ENCODE data around the gene HCFC2.

HCFC2 gene

DNA sequence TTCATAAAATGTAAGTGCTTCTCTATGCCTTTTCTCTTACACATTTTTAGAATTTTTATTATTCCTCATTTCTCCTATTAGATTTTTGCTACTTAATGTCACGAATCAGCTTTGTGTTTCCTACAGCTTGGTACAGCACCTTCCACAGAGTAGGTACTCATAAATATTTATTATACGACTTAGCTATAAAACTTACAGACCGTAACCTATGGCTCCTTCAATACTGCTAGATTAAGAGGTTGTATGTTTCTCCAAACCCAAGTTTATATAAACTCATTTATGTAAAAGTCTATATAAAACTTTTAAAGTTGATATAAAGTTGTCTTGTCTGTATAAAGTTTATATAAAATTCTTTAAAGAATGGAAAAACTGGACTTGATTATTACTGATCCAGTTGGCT is 62.2 kb downstream of the HCFC2 start:
- DNase-seq = no peak

DNA sequence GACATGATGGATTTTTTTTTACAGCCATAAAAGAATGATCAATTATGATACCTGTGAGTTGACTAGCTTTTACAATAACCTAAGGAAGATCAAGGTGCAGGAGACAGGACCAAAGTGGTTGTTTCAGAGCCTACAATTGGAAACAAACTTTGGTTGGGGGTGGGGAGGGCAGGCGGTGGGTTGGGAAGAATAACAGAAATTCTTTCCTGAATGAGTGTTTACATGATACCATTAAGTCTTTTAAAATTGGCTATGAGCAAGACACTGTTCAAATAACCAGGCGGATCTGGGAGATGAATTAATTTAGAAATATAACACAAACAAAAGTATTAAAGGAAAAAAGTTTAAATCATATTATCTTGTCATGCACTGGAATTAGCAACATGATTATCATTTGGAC is 66.4 kb downstream of the HCFC2 start:
- DNase-seq = no peak

DNA sequence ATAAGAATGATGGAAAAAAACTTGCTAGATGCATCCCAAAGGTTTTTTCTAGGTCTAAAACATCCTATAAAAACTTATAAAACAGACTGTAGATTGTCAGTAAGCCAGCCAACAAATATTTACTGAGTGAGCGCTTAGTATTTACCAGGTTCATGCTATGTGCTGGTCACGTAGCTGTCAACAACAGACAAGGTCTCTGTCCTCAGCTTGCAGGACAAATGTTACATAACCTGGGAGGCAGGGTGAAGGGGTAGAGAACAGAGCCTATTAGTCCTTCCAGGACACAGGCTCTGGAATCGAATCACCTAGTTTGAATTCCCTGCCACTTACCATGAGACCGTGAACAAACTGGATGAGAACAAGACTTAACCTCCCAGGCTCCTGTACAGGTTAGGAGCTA is 67.3 kb downstream of the HCFC2 start:
- DNase-seq = no peak

DNA sequence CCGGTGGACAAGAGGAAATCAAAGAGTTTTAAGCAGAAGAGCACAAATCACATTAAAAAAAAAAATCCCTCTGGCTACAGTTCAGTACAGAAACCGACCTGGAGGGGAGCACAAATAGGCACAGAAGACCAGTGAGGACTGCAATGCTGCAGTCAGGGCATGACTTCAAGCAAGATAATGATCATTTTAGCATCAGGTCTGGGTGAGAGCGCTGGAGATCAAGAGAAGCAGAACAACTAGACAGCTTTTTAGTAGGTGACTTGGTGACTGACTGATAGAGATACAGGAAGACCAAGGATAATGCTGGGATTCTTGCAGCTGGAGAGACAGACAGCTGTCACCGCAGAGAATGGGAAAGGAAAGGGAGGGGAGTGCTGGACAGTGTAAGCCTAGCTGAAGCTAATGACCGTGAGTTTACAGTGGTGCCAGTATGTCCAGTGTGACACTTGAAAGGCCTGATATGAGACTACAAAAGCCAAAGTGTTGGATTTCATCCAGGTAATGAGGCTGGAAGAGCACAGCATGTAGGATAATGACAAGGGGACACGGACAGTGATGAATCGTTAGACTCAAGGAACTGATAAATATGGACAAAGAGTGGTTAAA is 68.1 kb downstream of the HCFC2 start:
- DNase-seq = peak; percentile 94

DNA sequence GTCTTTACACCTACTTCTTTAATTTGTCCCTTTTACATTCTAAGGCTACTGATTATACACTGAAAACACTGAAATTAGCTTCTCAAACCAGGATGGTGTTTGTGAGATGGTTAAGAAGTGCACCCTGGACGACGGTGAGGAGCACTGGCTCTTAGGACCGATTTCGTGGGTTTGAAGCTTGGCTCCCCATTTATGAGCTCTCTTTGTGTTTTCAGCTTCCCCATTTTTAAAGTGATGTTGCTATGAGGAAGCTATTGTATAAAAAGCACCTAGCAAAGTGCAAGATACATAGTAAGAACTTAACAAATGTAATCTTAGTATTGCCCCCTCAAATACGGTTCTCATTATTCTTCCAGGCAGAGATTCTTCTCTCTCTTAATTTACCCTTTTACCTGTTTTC is 69.0 kb downstream of the HCFC2 start:
- DNase-seq = no peak

DNA sequence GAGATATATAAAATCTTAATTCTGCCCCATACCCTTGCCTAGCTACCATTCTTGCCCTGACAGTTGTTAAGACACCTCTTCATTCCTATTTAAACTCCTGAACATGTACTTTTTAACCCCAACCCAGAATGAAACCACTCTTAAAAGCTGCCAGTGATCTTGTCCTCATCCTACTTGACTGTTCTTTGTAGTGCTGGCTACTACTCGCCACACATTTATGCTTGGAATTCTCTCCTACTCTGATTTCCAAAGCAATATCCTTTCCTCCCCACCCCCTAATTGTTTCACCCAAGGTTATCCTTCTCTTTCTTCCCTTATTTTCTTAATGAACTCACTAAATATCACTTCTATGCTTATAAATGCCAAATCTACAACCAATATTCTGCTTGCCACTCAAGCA is 69.5 kb downstream of the HCFC2 start:
- DNase-seq = no peak

DNA sequence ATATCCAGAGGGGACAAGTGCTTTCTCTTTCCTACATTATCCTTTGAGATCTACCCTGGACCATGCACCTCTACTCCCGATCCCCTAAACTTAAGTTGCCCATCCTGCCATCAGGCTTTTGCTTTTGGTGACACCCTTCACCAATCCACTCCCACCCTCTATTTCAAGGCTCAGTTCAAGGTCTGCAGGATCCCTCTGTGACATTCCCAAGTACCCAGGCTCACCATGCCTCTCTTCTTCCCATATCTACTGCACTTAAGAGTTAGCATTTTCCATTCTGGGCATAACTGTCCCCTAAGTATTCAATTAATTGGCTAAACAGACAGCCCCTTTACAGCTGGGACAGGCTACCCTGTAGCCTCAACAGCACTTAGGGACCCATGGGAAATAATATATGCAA is 70.6 kb downstream of the HCFC2 start:
- no peak for DNase-seq

DNA sequence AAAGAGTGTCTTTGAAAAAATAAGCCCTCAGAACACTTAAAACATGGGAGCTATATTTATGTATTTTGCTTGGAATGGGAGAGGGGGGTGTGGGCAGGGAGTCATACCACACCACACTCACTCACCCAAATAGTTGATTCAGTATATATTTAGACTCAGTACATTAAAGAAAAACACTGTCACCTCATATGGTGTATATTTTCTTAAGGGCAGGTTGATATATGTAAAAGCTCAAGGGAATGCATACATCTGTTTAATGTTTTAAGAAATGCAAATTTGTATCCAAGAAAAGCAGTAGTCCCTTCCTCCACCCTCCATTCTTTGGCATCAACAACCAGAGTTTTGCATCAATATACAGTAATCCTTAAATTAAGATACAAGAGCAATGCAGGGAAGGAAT is 72.2 kb downstream of the HCFC2 start:
- no peak for DNase-seq

DNA sequence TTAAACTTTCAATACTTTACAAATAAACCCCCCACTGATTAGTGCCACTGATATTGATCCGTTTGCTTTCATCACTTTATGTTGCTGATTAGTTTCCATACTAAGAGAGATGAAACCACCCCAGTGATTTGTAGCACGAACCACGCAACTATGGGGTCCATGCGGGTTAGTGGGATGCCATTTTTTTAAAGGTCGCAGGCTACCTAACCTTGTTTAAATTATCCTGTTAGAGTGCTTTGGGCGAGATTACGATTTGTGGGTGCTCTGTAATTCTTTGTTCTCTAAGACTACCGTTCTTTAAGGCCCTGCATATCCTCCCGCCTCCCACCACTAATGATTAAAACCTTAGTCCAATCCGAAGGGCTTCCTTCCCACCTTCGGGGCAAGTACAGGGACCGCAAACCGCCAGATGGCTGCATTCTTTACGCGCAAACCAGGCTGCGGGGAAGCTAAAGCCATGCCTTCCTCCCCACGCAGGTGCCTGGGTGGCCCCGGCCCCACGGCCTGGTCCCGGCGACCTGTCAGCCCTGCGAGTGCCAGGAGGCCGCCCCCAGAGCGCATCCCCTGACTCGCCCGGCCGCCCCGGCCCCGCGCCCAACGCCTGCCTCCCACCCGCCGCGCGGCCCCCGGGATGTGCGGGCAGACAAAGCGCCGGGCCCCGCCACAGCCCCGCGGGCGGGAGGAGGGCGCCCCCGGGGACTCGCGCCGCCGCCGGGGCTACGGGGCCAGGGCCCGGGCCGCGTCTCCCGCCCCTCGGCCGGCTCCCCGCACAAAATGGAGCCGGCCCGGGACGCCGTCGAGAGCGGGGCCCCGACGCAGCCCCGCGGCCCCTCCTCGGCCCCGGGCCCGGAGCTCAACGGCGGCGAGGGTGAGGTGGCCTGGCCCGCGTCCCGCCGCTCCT is 72.9 kb downstream of the HCFC2 start:
- peak; percentile 68 for DNase-seq

DNA sequence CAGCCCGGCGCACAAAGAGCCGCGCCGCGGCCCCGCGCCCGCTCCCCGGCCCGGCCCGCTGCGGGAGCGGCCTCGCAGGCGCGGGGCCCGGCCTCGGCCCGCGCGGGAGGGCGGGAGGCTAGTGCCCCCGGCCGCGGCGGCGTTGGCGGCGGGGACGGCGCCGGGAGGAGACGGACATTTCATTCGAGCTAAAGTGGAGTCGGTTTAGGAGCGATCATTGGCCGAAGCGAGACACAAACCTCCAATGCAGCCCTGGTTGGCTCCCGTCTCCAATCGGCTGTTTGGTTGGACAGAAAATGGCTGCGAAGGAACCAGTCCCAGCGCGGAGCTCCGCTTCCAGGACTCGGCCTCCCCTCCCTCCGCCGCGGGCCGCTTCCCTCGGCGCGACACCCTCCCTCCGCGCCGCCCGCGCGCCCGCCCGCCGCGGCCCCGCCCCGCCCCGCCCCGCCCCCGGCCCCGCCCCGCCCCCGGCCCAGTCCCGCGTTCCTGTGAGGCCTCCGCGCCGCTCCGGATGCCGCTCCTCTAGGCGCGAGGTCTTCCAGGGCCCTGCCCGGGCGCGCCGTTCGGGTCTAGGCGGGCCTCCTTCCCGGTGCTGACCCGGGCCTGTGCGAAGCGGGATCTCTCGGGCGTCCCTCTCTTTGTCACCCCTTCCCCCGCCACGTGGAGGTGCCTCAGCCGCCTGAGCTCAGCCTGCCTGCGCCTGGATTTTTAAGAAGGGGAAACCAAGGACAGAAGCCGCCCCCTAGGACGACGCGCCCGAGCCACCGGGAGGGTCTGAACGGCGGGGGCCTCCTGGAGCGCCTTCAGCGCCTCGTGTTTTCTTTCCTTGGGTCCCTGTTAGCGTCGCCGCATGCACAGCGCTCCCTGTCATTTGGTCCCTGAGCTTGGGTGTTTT is 73.8 kb downstream of the HCFC2 start, which contains the start of gene NFYB:
Gene NFYB, minus strand, starts transcription at position 309 of the 895 bp plus-strand sequence. CDS start 2,757 bp downstream, outside the sequence.
- DNase-seq = peak; percentile 98

DNA sequence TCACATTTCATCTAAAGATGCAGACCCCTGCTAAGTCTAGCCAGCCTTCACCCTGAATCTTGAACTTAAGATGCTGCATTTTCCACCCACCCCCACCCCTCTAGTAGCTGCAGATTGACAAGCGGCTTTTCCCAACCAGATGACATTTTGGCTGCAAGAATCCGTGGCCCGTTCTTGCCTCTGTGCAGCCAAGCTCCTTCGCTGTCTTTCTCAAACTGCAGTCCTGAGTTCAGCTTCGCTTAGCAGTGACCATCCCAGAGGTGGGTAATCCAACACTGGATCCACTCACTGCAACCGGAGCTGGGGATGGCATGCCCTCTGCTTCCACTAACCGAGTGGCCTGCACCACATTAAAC is 74.4 kb downstream of the HCFC2 start:
- no peak for DNase-seq

DNA sequence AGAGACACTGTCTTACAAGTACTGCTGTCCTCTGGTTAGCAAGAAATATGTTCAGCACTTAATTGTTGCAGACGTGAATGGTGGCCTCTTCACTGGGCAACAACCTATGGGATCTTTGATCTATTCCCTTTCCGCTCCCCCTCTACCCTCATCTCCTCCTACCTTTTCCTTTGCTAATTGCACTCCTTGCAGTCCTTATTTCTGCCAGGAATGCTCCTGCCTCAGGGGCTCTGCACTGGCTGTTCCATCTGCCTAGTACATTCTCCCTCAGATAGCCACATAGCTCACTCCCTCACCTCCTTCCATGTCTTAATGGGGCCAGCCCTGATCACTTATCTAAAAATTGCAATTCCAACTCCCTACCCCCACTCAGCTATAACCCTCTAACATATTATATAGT is 78.2 kb downstream of the HCFC2 start:
- DNase-seq = no peak

DNA sequence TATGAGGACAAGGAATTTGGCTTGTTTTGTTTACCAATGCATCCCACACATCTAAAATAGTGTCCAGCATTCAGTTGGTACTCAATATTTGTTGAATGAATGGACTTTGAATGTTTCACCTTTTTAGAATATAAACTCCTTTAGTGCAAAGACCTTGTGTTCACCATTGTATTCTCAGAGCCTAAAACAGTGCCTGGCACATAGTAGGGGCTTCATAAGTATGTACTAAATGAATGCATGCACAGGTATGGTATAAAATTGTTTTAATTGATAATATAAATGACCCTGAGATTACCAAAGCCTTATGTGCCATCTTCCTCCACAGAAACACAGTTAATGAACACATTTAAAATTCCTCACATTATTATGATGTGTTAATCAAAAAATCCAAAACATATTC is 78.7 kb downstream of the HCFC2 start:
- DNase-seq = no peak

DNA sequence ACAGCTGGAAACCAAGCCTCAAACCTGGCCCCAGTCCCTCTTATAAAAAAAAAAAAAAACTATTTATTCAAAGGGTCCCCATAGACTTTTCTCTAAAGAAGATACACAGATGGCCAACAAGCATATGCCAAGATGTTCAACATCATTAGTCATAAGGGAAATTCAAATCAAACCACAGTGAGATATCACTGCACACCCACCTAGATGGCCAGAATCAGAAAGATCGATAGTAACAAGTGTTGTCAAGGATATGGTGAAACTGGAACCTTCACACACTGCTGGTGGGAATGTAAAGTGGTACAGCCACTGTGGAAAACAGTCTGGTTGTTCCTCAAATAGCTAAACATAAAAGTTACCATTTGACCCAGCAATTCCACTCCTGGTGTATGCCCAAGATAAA is 79.6 kb downstream of the HCFC2 start:
- no peak for DNase-seq

DNA sequence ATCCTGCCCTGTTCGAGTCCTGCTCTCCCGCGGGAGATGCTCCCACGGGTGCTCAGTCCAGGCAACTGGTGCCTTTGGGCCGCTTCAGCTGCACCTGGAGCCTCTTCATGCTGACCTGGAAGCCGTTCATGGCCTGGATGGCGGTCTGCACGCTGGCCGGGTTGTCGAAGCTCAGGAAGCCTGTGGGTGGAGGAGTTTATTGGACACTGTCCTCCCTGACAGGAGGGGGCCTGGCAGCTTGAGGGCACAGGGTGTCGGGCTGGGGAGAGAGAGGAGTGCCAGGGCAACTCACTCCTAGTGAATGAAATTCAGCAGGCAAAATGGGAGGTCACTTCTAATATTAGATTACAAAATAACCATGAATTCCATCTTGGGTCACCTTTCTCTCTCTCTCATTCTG is 83.0 kb downstream of the HCFC2 start:
- no peak for DNase-seq

DNA sequence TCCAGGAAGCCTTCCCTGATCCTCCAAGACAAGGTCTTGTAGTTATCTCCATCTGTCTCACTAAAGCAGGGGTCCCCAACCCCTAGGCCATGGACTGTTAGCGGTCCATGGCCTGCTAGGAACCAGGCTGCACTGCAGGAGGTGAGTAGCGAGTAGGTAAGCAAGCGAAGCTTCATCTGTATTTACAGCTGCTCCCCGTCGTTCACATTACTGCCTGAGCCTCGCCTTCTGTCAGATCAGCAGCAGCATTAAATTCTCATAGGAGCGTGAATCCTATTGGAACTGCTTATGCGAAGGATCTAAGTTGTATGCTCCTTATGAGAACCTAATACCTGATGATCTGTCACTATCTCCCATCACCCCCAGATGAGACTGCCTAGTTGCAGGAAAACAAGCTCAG is 86.1 kb downstream of the HCFC2 start:
- peak; percentile 47 for DNase-seq

DNA sequence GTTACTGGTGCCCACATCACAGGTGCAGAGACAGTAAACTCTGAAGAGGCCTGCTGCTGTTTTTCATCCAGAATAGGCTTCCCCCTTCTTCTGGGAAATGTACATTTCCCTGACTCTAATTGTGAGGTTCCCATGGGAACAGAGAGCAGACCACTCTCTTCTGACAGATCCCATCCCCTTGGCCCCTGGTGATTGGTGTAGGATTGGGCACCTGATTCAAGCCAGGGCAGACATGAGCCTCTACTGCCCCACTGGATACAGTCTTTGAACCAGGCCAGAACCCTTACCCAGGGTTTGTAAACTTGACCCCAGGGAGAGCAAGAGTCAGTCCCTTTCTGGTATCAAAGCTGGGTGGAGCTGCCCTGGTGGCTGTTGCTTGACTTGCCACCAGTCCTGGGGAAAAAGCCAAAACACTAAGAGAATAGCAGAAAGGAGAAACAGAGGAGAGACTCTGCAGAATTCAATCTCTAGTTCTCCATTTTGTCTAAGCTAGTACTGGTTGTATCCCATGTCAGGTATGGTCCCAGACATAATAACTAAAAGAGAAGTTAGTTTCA is 88.4 kb downstream of the HCFC2 start:
- no peak for DNase-seq

DNA sequence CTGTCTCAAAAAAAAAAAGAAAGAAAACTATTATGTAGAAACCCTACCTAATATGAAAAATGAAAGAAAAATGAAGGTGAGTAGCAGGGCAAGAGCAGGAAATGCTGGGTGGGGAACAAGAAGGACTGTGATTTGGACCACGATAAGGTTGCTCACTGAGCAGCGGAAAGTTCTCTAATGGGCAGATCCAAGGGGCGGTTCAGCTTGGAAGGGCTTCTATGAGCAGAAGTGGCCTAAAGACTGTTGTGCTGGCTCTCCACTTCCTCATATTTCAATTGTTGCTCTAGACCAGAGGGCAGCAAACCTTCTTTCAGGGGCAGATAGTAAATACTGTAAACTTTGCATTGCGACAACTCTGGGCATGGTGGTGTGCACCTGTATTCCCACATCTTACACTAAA is 90.0 kb downstream of the HCFC2 start:
- DNase-seq = no peak

DNA sequence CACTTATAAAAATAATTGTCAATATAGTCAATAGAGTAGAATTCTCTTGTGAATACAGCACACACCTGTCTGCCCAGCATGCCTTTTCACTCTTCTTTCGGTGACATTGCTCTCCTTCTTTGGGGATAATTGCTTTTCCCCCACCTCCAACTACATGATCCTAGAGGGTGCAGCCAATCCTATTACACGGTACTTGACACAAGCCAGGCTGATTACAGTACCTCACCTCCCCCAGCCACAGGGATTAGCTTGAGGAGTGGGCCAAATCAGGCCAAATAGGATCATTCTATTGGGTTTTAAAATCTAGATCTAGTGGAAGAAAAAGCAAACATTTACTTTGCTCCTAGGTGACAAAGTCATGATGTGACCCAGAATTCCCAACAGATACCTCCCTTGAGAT is 90.5 kb downstream of the HCFC2 start:
- DNase-seq = peak; percentile 90

Data from NCI-H146 (cell line).